ENCODE results near the gene SDR42E1. TPM values are rescaled to one million over a fixed set of nuclear protein-coding genes. Genes with fewer than 3 reads are reported as not detected.

Gene SDR42E1
- total and polyA plus RNA-seq, 2 of the 13 experiments (the other 11 are each of a cell fraction or from before 2014, with no cell fraction given) = 0.01 to 0.13 TPM

- no peak for TF ChIP-seq HMGXB3 (CRISPR knock-in tag; IDR thresholded peaks at IDR 0.05; ENCODE audit: borderline replicate concordance)
- TF ChIP-seq DNMT3B (CRISPR knock-in tag; conservative IDR thresholded peaks at IDR 0.05) = 0 out of 2 replicates have a peak, but pooled peaks have one; percentile 20
- no peak for TF ChIP-seq MIER2 (CRISPR knock-in tag; IDR thresholded peaks at IDR 0.05)
- peak; percentile 37; the same call in 1 of the 2 replicates for TF ChIP-seq SP140L (CRISPR knock-in tag; IDR thresholded peaks at IDR 0.05; ENCODE audit: borderline replicate concordance)
- no peak for TF ChIP-seq CBX2 (IDR thresholded peaks at IDR 0.05; ENCODE audit: low read depth, low read length)
- TF ChIP-seq CBX2 (CRISPR knock-in tag; IDR thresholded peaks at IDR 0.05; ENCODE audit: low read depth) = no peak
- no peak for TF ChIP-seq ZNF530 (CRISPR knock-in tag; IDR thresholded peaks at IDR 0.05; ENCODE audit: low read depth)
- TF ChIP-seq SP4 (CRISPR knock-in tag; IDR thresholded peaks at IDR 0.05) = no peak
- peak; percentile 88 for TF ChIP-seq ZNF362 (CRISPR knock-in tag; IDR thresholded peaks at IDR 0.05; ENCODE audit: borderline replicate concordance)
- TF ChIP-seq CEBPG (CRISPR knock-in tag; IDR thresholded peaks at IDR 0.05) = peak; percentile 96
- no peak for TF ChIP-seq SMYD3 (CRISPR knock-in tag; IDR thresholded peaks at IDR 0.05)
- TF ChIP-seq ATF7-NPFF (CRISPR knock-in tag; IDR thresholded peaks at IDR 0.05; ENCODE audit: low read depth) = no peak
- TF ChIP-seq IRX3 (CRISPR knock-in tag; IDR thresholded peaks at IDR 0.05; ENCODE audit: borderline replicate concordance, low read depth) = no peak
- TF ChIP-seq PREB (CRISPR knock-in tag; IDR thresholded peaks at IDR 0.05) = no peak
- TF ChIP-seq KAT2B (IDR thresholded peaks at IDR 0.05; ENCODE audit: borderline replicate concordance, low read depth, low read length) = no peak
- TF ChIP-seq LRRFIP1 (CRISPR knock-in tag; conservative IDR thresholded peaks at IDR 0.05) = no peak
- no peak for TF ChIP-seq MNT (IDR thresholded peaks at IDR 0.05)
- no peak for TF ChIP-seq MAX (IDR thresholded peaks at IDR 0.05)
- TF ChIP-seq NFIC (IDR thresholded peaks at IDR 0.05; ENCODE audit: low read length) = peak; percentile 93
Measured at GRCh38 chr16:82055728-82056549, 44.7 kb upstream of the SDR42E1 start (continued).
